Measurements from ENCODE around the gene NMS. TPM values are rescaled to one million over a fixed set of nuclear protein-coding genes. Genes with fewer than 3 reads are reported as not detected.

NMS gene
- not detected in 2 replicates for total RNA-seq

DNA sequence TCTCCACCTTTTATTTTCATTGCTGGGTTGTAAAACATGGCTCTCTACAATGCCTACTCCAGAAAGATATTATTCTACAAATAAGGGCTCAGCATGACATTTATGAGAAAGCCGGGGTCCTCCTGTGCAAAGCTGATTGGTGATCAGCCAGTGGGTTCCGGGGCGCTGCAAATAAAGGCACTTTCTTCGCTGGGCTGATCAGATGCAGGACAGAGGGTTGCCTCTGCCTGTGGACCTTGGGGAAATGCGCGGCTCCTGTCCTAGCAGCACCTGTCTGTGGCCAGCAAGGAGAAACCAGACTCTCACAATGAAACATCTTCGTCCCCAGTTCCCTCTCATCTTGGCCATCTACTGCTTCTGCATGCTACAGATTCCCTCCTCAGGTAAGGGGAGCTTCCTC, at the start of gene NMS:
TSS of gene NMS (plus strand) at position 301 of the 400 bp plus-strand sequence. CDS start at position 308, 7 bp downstream.

Other genes starting within 250 kb of the NMS start
- 0.30 TPM in 1 of 2 replicates, not detected in the other for gene LONRF2, start 148.0 kb upstream of the NMS start, total RNA-seq
- 10.4 and 14.4 TPM in 2 replicates for gene CHST10, start 52.8 kb upstream of the NMS start, total RNA-seq
- 25.0 and 28.9 TPM in 2 replicates for gene PDCL3, start 92.5 kb downstream of the NMS start, total RNA-seq

Data from mammary microvascular endothelial cell (primary cell).